GM12875 (cell line): ENCODE measurements around the gene UBE3A.

Experiments
- H3K4me3 ChIP-seq: one replicate; pipeline ENCODE4 v1.5.1; 2011; ENCODE audit warnings: low read depth, low read length, control low read depth
- CTCF ChIP-seq: IDR thresholded peaks from 2 replicates; pipeline ENCODE4 v1.5.1; 2011; ENCODE audit warnings: low read depth, mild to moderate bottlenecking, control low read depth, inconsistent platforms, low read length, moderate library complexity, borderline replicate concordance; ENCODE audit not compliant: insufficient read depth

Gene UBE3A

DNA sequence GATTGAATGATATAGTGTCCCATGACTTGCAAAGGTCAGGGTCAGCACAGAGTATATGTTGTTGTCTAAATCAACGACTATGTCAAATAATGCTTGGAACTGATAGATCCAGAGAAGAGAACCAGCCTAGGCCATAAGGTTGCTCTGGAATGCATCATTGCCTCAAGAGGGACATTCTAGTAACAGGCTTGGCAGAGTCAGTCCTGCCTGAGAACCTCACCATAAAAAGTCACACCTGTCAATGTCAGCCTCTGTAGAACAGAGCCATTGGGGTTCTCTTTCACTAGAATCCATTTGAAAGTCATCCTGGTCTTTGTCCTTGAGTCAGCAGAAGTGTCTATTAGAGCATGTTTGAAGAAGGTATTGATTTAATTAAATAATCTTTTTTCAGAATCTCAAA is 31.4 kb upstream of the UBE3A start:
- TF ChIP-seq CTCF, result no peak

GRCh38 chr15:25469377-25469776 is 30.6 kb upstream of the UBE3A start:
- no peak for TF ChIP-seq CTCF
- no peak overlapping the region for H3K4me3 ChIP-seq

More for the DNA sequence above, 31.4 kb upstream of the UBE3A start:
- H3K4me3 ChIP-seq, result no peak overlapping the region

GRCh38 chr15:25468611-25469010 is 29.8 kb upstream of the UBE3A start:
- TF ChIP-seq CTCF, result no peak
- H3K4me3 ChIP-seq, result no peak overlapping the region

DNA sequence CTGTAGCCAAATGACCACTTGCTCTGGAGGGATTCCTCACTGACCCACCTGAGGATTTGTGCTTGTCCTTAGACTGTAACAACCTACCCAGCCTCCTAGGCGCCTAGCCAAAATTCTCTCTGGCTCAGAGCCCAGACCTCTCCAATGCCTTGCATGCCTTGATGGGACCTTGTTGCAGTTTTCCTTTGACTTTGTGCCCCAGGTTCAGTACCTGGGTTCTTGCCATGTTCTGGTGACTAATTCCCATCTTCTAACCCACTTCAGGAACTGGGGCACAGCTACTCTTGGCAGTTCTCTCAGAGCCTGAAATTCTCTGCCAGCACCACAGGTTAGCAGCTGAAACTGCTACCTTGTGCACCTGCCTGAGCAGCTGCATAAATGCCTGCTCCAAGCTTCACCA is 27.0 kb upstream of the UBE3A start:
- TF ChIP-seq CTCF, result no peak

GRCh38 chr15:25464784-25465183 is 26.0 kb upstream of the UBE3A start:
- TF ChIP-seq CTCF, result no peak
- no peak overlapping the region for H3K4me3 ChIP-seq

More for the DNA sequence above, 27.0 kb upstream of the UBE3A start:
- H3K4me3 ChIP-seq, result no peak overlapping the region

DNA sequence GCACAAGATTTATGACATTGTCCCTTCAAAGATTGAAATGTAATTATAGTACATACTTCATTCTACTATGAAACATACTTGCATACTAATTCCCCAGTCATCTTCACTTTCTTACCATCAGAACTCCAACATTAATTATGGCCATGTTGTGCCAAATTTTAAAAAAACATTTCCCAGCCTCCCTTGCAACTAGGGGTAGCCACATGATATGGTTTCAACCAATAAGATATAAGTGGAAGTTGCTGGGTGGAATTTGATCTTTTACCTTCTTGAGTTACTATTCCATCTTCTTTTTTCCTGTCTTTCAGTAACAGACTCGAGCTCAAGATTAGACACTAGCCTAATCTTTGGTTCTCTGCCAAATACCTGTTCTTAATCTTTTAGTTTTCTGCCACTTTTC is 25.6 kb upstream of the UBE3A start:
- TF ChIP-seq CTCF, result no peak
- no peak overlapping the region for H3K4me3 ChIP-seq

DNA sequence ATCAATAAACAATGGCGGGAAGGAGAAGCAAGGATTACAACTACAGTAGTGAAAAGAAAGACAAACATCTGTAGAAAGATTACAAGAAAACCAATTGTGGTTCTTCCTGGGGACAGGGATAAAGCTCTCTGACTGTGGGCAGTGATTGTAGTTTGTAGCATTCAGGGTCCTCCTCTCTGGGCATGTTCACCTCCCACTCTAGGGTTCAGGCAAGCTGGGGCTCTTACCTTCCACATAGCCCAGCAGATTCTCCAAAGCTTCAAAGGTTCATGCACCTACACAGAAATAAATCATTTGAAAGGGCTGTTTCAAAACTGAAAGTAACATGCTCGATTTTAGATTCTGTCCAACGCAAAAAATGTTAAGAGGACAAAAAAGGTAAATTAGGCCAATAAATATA is 17.4 kb upstream of the UBE3A start:
- no peak for TF ChIP-seq CTCF

More for the DNA sequence above, 17.4 kb upstream of the UBE3A start:
- H3K4me3 ChIP-seq, result no peak overlapping the region
